HepG2 (cell line): Measurements from ENCODE around the gene YWHAH. TPM values are rescaled to one million over a fixed set of nuclear protein-coding genes. Genes with fewer than 3 reads are reported as not detected.

Source experiments
- AGO2 ChIP-seq: fragments of 200-400 bp; formaldehyde crosslinking; optimal IDR thresholded peaks from 2 replicates; pipeline ENCODE3; 2017; ENCODE audit warnings: mild to moderate bottlenecking, low read depth, low read length, moderate library complexity
- CHD4 ChIP-seq: fragments of 200-600 bp; sonication (generic); IDR thresholded peaks from 2 replicates; pipeline ENCODE4 v1.7.0; 2017; ENCODE audit warnings: mild to moderate bottlenecking, low read length, borderline replicate concordance
- ELF1 ChIP-seq: sonication (generic); formaldehyde crosslinking; IDR thresholded peaks from 2 replicates; pipeline ENCODE4 v1.4.0; 2020; ENCODE audit warnings: missing genetic modification reagents
- ELF4 ChIP-seq: sonication (generic); formaldehyde crosslinking; IDR thresholded peaks from 2 replicates; pipeline ENCODE4 v1.5.0; 2020; ENCODE audit warnings: missing genetic modification reagents, mild to moderate bottlenecking, moderate library complexity, borderline replicate concordance
- FOXC1 ChIP-seq: sonication (generic); formaldehyde crosslinking; IDR thresholded peaks from 2 replicates; pipeline ENCODE4 v1.8.0; 2022; ENCODE audit warnings: mild to moderate bottlenecking, missing genetic modification reagents, borderline replicate concordance
- FOXP1 ChIP-seq, 2 experiments: fragments of 450-650 bp in 1 of 2; IDR thresholded peaks; 2 replicates each; pipeline ENCODE4 v1.6.1; 2017 to 2018; ENCODE audit warnings: antibody characterized with exemption in 1 of 2
- GABPB1 ChIP-seq: IDR thresholded peaks from 2 replicates; pipeline ENCODE4 v1.6.1; 2016; ENCODE audit warnings: mild to moderate bottlenecking, missing genetic modification reagents, moderate library complexity, missing compliant biosample characterization
- HMG20B ChIP-seq: conservative IDR thresholded peaks from 2 replicates; pipeline ENCODE4 v1.6.1; 2016; ENCODE audit warnings: missing genetic modification reagents, missing compliant biosample characterization
- HOMEZ ChIP-seq: IDR thresholded peaks from 2 replicates; pipeline ENCODE4 v1.6.1; 2016; ENCODE audit warnings: low read depth
- MIXL1 ChIP-seq: IDR thresholded peaks from 2 replicates; pipeline ENCODE4 v1.6.1; 2016
- PHB2 ChIP-seq: fragments of 450-650 bp; IDR thresholded peaks from 2 replicates; pipeline ENCODE4 v1.6.1; 2018; ENCODE audit not compliant: partially characterized antibody
- RXRA ChIP-seq: sonication (generic); formaldehyde crosslinking; IDR thresholded peaks from 2 replicates; pipeline ENCODE4 v1.5.1; 2020; ENCODE audit warnings: missing genetic modification reagents
- SIX1 ChIP-seq: sonication (generic); formaldehyde crosslinking; IDR thresholded peaks from 2 replicates; pipeline ENCODE4 v1.4.0; 2020; ENCODE audit warnings: missing genetic modification reagents, borderline replicate concordance
- TBX3 ChIP-seq: fragments of 450-650 bp; IDR thresholded peaks from 2 replicates; pipeline ENCODE4 v1.6.1; 2017; ENCODE audit warnings: antibody characterized with exemption, mild to moderate bottlenecking, inconsistent platforms, borderline replicate concordance
- YEATS2 ChIP-seq: sonication (generic); formaldehyde crosslinking; IDR thresholded peaks from 2 replicates; pipeline ENCODE4 v1.4.0; 2020; ENCODE audit warnings: missing genetic modification reagents, borderline replicate concordance
- ZNF282 ChIP-seq: fragments of 450-650 bp; IDR thresholded peaks from 2 replicates; pipeline ENCODE4 v1.6.1; 2018; ENCODE audit not compliant: partially characterized antibody
- ZNF383 ChIP-seq: sonication (generic); formaldehyde crosslinking; IDR thresholded peaks from 2 replicates; pipeline ENCODE4 v1.4.0; 2020; ENCODE audit warnings: missing genetic modification reagents, mild to moderate bottlenecking, borderline replicate concordance
- ZNF761 ChIP-seq: sonication (generic); formaldehyde crosslinking; conservative IDR thresholded peaks from 2 replicates; pipeline ENCODE4 v1.4.0; 2020; ENCODE audit warnings: mild to moderate bottlenecking, missing genetic modification reagents
- polyA plus RNA-seq, 8 experiments: library from polyadenylated mRNA; depleted of rRNA in 3 of 8; stranded (reverse) in 7 of 8; unstranded in 1 of 8; fragments of >200 nt; fragmentation: Illumina TruSeq in 4 of 8; extraction: Trizol in 4 of 8; gene quantifications; 2 replicates each; pipeline versions ENCODE4 v1.2.1 to v1.2.3, GENCODE V29; 2011 to 2016; ENCODE audit warnings: low read depth in 4 of 8, missing spikeins in 1 of 8, mixed read lengths in 1 of 8; ENCODE audit not compliant: insufficient read depth in 1 of 8
- total RNA-seq, 5 experiments: library from RNA; depleted of rRNA; stranded (reverse); fragments of >200 nt; fragmentation: Illumina TruSeq; extraction: Trizol; gene quantifications; 2 replicates each; pipeline ENCODE4 v1.2.3, GENCODE V29; 2016; ENCODE audit warnings: low read depth in 1 of 5
- TF ChIP-seq, protein P1 (sequence below): sonication (generic); formaldehyde crosslinking; IDR thresholded peaks from 2 replicates; pipeline ENCODE4 v1.4.0; 2020; ENCODE audit warnings: missing genetic modification reagents
- TF ChIP-seq, protein P2 (sequence below): sonication (generic); formaldehyde crosslinking; IDR thresholded peaks from 2 replicates; pipeline ENCODE4 v1.5.0; 2020; ENCODE audit warnings: missing genetic modification reagents
- TF ChIP-seq, protein P3 (sequence below): sonication (generic); formaldehyde crosslinking; IDR thresholded peaks from 2 replicates; pipeline ENCODE4 v1.4.0; 2020; ENCODE audit warnings: missing genetic modification reagents, mild to moderate bottlenecking, borderline replicate concordance
- TF ChIP-seq, protein P4 (sequence below), 2 experiments: sonication (generic) in 1 of 2; formaldehyde crosslinking in 1 of 2; IDR thresholded peaks; 2 replicates each; pipeline versions ENCODE4 v1.4.0 to v1.6.1; 2018 to 2020; ENCODE audit warnings: missing genetic modification reagents in 2 of 2, borderline replicate concordance in 1 of 2, low read depth in 1 of 2, mild to moderate bottlenecking in 1 of 2, missing biosample characterization in 1 of 2

YWHAH gene
- total and polyA plus RNA-seq, 2 of the 13 experiments (the other 11 are each of a cell fraction or from before 2014, with no cell fraction given) = 35.6 to 92.7 TPM

DNA sequence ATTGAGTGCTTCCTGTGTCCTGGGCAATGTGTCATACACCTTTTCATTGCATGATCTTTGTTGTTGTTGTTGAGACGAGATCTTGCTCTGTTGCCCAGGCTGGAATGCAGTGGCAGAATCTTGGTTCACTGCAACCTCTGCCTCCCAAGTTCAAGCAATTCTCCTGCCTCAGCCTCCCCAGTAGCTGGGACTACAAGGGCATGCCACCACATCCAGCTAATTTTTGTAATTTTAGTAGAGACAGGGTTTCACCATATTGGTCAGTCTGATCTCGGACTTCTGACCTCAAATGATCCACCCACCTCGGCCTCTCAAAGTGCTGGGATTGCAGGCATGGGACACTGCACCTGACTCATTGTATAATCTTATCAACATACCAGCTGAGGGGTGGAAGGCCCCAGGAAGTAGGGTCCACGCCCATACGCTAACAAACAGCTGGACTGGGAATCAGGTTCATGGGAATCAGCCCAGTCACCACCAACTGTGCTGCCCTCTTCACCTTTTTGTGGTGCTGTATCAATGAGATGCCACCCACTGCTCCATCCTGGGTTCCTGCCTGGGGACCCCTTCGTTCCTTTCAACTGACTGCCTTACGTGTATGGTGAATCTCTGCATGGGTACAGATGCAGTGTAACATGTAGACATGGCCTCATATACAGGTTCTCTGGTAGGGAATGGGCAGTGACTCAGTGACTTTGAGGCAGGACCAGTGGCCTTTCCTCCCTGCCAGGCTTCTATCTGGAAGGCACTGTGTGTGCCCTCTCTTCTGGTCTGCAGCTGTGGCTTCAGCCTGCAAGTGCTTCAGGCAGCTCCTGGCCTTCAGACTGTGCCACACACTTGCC lies 32.5 kb upstream of the YWHAH start (continued):
- peak; percentile 46 for TF ChIP-seq ELF1
- TF ChIP-seq, protein P1, sequence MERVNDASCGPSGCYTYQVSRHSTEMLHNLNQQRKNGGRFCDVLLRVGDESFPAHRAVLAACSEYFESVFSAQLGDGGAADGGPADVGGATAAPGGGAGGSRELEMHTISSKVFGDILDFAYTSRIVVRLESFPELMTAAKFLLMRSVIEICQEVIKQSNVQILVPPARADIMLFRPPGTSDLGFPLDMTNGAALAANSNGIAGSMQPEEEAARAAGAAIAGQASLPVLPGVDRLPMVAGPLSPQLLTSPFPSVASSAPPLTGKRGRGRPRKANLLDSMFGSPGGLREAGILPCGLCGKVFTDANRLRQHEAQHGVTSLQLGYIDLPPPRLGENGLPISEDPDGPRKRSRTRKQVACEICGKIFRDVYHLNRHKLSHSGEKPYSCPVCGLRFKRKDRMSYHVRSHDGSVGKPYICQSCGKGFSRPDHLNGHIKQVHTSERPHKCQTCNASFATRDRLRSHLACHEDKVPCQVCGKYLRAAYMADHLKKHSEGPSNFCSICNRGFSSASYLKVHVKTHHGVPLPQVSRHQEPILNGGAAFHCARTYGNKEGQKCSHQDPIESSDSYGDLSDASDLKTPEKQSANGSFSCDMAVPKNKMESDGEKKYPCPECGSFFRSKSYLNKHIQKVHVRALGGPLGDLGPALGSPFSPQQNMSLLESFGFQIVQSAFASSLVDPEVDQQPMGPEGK (CRISPR knock-in tag) = peak; percentile 71
- peak; percentile 85 for TF ChIP-seq RXRA (CRISPR knock-in tag)
- peak; percentile 72 for TF ChIP-seq HMG20B
- TF ChIP-seq, protein P2, sequence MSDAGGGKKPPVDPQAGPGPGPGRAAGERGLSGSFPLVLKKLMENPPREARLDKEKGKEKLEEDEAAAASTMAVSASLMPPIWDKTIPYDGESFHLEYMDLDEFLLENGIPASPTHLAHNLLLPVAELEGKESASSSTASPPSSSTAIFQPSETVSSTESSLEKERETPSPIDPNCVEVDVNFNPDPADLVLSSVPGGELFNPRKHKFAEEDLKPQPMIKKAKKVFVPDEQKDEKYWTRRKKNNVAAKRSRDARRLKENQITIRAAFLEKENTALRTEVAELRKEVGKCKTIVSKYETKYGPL (CRISPR knock-in tag) = peak; percentile 69; the same call in 1 of the 2 replicates
- TF ChIP-seq AGO2 = no peak
- no peak for TF ChIP-seq ZNF383 (CRISPR knock-in tag)
- no peak for TF ChIP-seq ELF4 (CRISPR knock-in tag)
- TF ChIP-seq, protein P3, sequence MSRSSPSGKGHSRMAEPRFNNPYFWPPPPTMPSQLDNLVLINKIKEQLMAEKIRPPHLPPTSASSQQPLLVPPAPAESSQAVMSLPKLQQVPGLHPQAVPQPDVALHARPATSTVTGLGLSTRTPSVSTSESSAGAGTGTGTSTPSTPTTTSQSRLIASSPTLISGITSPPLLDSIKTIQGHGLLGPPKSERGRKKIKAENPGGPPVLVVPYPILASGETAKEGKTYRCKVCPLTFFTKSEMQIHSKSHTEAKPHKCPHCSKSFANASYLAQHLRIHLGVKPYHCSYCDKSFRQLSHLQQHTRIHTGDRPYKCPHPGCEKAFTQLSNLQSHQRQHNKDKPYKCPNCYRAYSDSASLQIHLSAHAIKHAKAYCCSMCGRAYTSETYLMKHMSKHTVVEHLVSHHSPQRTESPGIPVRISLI = peak; percentile 34; the same call in 1 of the 2 replicates
- TF ChIP-seq PHB2 = no peak
- 0 out of 2 replicates have a peak, but pooled peaks have one; percentile 14 for TF ChIP-seq TBX3
- peak; percentile 47 for TF ChIP-seq GABPB1 (CRISPR knock-in tag)
- no peak for TF ChIP-seq CHD4
- peak; percentile 74; the same call in 1 of the 2 replicates for TF ChIP-seq MIXL1 (CRISPR knock-in tag)
- TF ChIP-seq FOXP1 (IDR thresholded peaks at IDR 0.05) = no peak
- peak; percentile 53; the same call in 1 of the 2 replicates for TF ChIP-seq FOXP1 (CRISPR knock-in tag; IDR thresholded peaks at IDR 0.05)
- no peak for TF ChIP-seq ZNF761 (CRISPR knock-in tag)
- TF ChIP-seq SIX1 (CRISPR knock-in tag) = no peak
- 0 out of 2 replicates have a peak, but pooled peaks have one; percentile 32 for TF ChIP-seq YEATS2 (CRISPR knock-in tag)
- TF ChIP-seq HOMEZ (CRISPR knock-in tag) = 0 out of 2 replicates have a peak, but pooled peaks have one; percentile 38
- no peak for TF ChIP-seq ZNF282
- no peak for TF ChIP-seq FOXC1 (CRISPR knock-in tag)
- TF ChIP-seq, protein P4, sequence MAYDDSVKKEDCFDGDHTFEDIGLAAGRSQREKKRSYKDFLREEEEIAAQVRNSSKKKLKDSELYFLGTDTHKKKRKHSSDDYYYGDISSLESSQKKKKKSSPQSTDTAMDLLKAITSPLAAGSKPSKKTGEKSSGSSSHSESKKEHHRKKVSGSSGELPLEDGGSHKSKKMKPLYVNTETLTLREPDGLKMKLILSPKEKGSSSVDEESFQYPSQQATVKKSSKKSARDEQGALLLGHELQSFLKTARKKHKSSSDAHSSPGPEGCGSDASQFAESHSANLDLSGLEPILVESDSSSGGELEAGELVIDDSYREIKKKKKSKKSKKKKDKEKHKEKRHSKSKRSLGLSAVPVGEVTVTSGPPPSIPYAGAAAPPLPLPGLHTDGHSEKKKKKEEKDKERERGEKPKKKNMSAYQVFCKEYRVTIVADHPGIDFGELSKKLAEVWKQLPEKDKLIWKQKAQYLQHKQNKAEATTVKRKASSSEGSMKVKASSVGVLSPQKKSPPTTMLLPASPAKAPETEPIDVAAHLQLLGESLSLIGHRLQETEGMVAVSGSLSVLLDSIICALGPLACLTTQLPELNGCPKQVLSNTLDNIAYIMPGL (CRISPR knock-in tag; IDR thresholded peaks at IDR 0.05; ENCODE audit: borderline replicate concordance in 1 of 2, low read depth in 1 of 2) = no peak
